Kasumi-1 (cell line): Measurements from ENCODE around the gene GNG14.
"Not testable (repeated sequence)": the region's sequence is repeated elsewhere in the genome, so short reads cannot be mapped to it uniquely, and the experiment has no call there.

Experiments
- DNase-seq, 2 experiments: peaks; one replicate each; lab custom pipeline; 2025; lab: John Stamatoyannopoulos, UW

Gene GNG14

GRCh38 chr19:12723641-12724426, 36.0 kb downstream of the GNG14 start, which contains the start of gene TNPO2:
TNPO2 (minus strand) TSS chr19:12723932; CDS start chr19:12720977, 2,955 bp downstream.
- peak; percentile 87 to 88 for DNase-seq

GRCh38 chr19:12725612-12726011, 37.8 kb downstream of the GNG14 start:
- not testable (repeated sequence) for DNase-seq

- no peak for DNase-seq
Observed at GRCh38 chr19:12726988-12727316, 39.2 kb downstream of the GNG14 start.

- DNase-seq: no peak
Observed at GRCh38 chr19:12727745-12728433, 40.1 kb downstream of the GNG14 start.

GRCh38 chr19:12730064-12730463, 42.3 kb downstream of the GNG14 start:
- peak; percentile 44 to 49 for DNase-seq

GRCh38 chr19:12731337-12731736, 43.5 kb downstream of the GNG14 start:
- DNase-seq: no peak

- DNase-seq: peak; percentile 73 to 82
Observed at GRCh38 chr19:12733369-12734214, 45.8 kb downstream of the GNG14 start.

- DNase-seq: peak; percentile 99 to 100
Observed at GRCh38 chr19:12736995-12737834, 49.4 kb downstream of the GNG14 start, which contains the start of gene GET3. GET3 (plus strand) TSS chr19:12737497; CDS start chr19:12737506, 9 bp downstream.

- DNase-seq: no peak
Observed at GRCh38 chr19:12737835-12738351, 50.1 kb downstream of the GNG14 start.
